HG02852 (cell line): ENCODE results near the gene MSMB.
A peak's percentile ranks its signal among the peaks of the same experiment; 100 is the strongest.

ENCODE experiments used
- ATAC-seq: cut with Tn5 transposase; IDR thresholded peaks from one replicate; pipeline ENCODE4 v1.9.1; 2021; ENCODE audit warnings: mild to moderate bottlenecking, moderate library complexity; ENCODE audit not compliant: unreplicated experiment

MSMB gene

GRCh38 chr10:46035923-46036849 lies 9.9 kb downstream of the MSMB start:
- ATAC-seq: no peak

- ATAC-seq: no peak
Observed at GRCh38 chr10:46033602-46034011, 12.5 kb downstream of the MSMB start.

GRCh38 chr10:46031648-46032532 lies 14.2 kb downstream of the MSMB start:
- no peak for ATAC-seq

- peak; percentile 96 for ATAC-seq
Observed at GRCh38 chr10:46030091-46030937, 15.8 kb downstream of the MSMB start, which contains the start of gene NCOA4. Gene NCOA4, minus strand, starts transcription at chr10:46030623. Its CDS starts 13,943 bp downstream, at chr10:46016680.

GRCh38 chr10:46029461-46030030 lies 16.5 kb downstream of the MSMB start:
- ATAC-seq: no peak

GRCh38 chr10:46028584-46029460 lies 17.2 kb downstream of the MSMB start:
- no peak for ATAC-seq

DNA sequence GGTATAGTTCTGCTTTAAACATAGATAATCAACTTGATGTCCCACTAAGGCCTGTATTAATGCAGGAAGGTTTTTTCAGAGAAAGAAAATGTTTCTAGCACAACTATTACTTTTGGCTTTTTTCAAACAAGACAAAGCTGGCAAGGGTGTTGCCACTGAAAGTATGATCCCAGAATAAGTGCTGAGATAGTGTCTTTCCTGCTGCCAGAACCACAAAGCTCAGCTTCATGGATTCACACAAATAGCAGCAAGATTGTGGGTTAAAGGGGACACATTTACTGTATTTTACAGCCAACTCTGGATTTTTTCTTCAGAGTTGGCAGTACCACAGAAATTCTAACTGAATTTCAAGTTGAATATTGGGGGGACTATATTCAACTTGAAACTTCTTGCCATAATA lies 20.0 kb downstream of the MSMB start:
- no peak for ATAC-seq

GRCh38 chr10:46025406-46025805 lies 20.7 kb downstream of the MSMB start:
- no peak for ATAC-seq

DNA sequence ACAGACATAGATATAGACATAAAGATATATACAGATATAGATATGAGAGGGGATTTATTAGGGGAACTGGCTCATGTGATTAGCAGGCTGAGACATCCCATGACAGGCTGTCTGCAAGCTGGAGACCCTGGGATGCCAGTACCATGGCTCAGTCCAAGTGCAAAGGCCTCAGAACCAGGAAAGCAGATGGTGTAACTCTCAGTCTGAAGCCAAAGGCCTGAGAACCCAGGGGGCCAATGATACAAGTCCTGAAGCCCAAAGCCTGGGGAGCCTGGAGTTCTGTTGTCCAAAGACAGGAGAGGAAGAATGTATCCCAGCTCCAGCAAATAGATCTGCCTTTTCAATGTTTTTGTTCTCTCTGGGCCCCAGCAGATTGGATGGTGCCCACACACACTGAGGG lies 21.1 kb downstream of the MSMB start:
- no peak for ATAC-seq

GRCh38 chr10:46022978-46023702 lies 22.9 kb downstream of the MSMB start:
- peak; percentile 93 for ATAC-seq

DNA sequence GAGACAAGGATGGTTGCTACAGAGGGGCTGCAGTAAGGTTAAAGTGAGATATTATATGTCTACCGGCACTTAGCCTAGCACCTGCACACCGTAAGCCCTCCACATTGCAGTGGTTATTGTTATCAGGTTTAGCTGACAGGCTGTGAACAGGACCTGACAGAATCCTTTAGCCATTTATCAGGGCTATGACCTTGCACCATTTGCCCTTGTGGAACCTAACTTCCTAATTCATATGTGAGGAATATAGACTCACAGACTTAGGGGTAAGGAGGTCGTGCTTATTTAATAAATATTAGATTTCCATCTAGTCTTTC lies 25.8 kb downstream of the MSMB start:
- ATAC-seq: no peak

- ATAC-seq: no peak
Observed at GRCh38 chr10:46019569-46020343, 26.3 kb downstream of the MSMB start.

- ATAC-seq: no peak
Observed at GRCh38 chr10:46019177-46019528, 26.9 kb downstream of the MSMB start.

DNA sequence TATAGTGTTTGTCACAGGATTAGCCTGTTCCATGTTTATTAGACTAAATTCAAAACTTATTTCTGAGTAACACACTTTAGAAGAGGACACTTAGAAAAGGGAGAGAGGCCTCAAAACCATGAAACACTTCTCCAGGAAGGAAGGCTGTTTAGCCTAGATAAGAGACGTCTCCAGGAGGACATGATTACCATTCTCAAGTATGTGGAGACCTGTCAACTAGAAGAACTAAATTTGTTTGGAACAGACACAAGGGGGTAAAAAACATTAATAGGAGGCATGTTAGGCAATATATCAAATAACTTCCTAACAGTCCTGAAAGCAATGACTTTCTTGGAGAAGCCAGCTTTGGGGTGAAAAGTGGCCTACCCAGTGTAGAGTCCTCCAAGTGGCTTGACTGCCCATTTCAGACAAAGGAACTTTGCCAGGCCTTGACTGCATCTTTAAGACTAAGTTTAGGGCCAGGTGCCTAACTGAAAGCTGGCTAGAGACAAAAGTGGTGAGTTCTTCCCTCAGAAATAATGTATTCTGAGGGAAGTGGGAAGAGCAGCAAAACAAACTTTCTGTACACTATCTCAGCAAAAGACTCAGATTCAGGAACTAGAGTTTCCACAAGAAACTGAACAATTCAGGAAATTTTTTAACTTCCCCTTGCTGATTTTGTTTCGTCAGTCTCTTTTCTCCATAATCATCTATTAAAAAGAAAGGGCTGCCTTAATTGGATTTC lies 27.5 kb downstream of the MSMB start:
- ATAC-seq: no peak

DNA sequence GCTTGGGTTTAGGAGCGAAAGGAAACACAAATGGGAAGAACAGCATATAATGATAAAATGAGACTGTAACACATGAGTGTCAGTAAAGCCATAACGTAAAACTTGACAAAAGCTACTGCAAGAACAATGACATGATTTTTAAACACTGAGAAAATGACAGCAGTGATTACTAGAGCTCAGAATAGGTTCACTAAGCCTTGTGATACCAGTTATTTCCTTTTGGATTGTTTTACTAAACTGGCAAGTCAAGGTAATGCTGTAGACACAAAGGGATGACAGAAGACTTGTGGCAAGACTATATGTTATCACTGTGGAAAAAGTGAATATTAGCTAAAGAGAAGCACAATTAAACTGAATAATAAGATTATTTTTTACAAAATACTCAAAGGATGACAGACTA lies 28.3 kb downstream of the MSMB start:
- no peak for ATAC-seq

DNA sequence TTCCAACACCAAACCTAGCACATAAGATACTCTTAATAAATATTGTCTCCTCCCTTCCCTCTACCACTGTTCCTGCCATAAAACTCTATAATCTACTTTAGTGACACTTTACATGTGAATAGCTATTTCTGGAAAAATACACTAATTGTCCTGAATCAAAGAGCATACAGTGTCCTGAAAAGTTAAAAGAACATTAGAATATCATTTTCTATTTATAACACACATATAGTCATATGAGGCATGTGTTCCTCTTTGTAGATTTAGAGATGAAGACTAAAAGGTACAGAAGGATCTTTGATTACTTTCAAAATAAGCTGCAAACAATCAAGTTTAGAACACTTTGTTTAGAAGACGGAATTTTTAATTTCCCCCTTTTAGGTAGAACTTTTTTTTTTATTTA lies 29.3 kb downstream of the MSMB start:
- ATAC-seq: no peak

DNA sequence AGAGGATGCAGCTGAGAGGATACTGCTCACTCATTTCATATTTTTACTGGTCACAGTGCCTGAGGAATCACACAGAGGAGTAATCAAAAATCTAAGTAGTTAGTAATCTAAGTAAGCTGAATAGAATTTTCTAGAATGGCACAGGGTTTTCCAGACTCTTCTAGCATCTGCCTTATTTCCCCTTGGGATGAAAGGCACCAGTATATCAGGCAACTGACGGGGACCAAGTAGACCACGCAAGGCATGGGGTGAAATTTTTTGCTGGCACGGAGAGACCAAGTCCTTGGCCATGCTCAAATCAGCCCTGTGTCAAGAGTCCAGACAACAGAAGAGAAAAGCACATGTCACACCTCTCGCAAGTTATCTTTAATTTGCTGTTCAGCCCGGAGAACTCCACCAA lies 29.9 kb downstream of the MSMB start:
- ATAC-seq: no peak
